Mesenchymal stem cell (in vitro differentiated cells and primary cell): Measurements from ENCODE around the gene SNAPC4.
A peak's percentile ranks its signal among the peaks of the same experiment; 100 is the strongest.

Experiments
- DNase-seq: peaks from one replicate; pipeline ENCODE4 v3.0.0-alpha.2; 2013
- H2AFZ ChIP-seq: one replicate; pipeline ENCODE4 v1.6.1; 2013; ENCODE audit warnings: low read depth, mild to moderate bottlenecking, control low read depth, inconsistent platforms, low read length, moderate library complexity
- H2AK5ac ChIP-seq: 2 replicates; pipeline ENCODE4 v1.6.1; 2013; ENCODE audit warnings: low read length, moderate library complexity, mild to moderate bottlenecking, inconsistent platforms; ENCODE audit not compliant: severe bottlenecking
- H2BK120ac ChIP-seq: one replicate; pipeline ENCODE4 v1.6.1; 2013; ENCODE audit warnings: low read depth, mild to moderate bottlenecking, inconsistent platforms, low read length, moderate library complexity
- H2BK12ac ChIP-seq, 2 experiments: one replicate each; pipeline ENCODE4 v1.6.1; 2013; ENCODE audit warnings: inconsistent platforms in 2 of 2, low read length in 2 of 2, mild to moderate bottlenecking in 2 of 2, moderate library complexity in 2 of 2, control low read depth in 1 of 2
- H2BK15ac ChIP-seq: one replicate; pipeline ENCODE4 v1.6.1; 2013; ENCODE audit warnings: mild to moderate bottlenecking, low read depth, inconsistent platforms; ENCODE audit not compliant: poor library complexity, severe bottlenecking
- H2BK5ac ChIP-seq: 2 replicates; pipeline ENCODE4 v1.6.1; 2013; ENCODE audit warnings: low read depth, mild to moderate bottlenecking, low read length, control low read depth, inconsistent platforms; ENCODE audit not compliant: poor library complexity, severe bottlenecking
- H3K14ac ChIP-seq, 2 experiments: one replicate each; pipeline ENCODE4 v1.6.1; 2013; ENCODE audit warnings: inconsistent platforms in 2 of 2, low read length in 2 of 2, control low read depth in 1 of 2, mild to moderate bottlenecking in 1 of 2, moderate library complexity in 1 of 2
- H3K18ac ChIP-seq, 2 experiments: one replicate each; pipeline ENCODE4 v1.6.1; 2013; ENCODE audit warnings: inconsistent platforms in 2 of 2, low read length in 2 of 2, control low read depth in 1 of 2, low read depth in 1 of 2, mild to moderate bottlenecking in 1 of 2
- H3K23ac ChIP-seq, 2 experiments: one replicate each; pipeline ENCODE4 v1.6.1; 2013; ENCODE audit warnings: inconsistent platforms in 2 of 2, low read length in 2 of 2, mild to moderate bottlenecking in 2 of 2, moderate library complexity in 2 of 2, control low read depth in 1 of 2
- H3K27ac ChIP-seq: 2 replicates; pipeline ENCODE4 v1.5.1; 2013; ENCODE audit warnings: mild to moderate bottlenecking, moderate library complexity, low read length, control low read depth, inconsistent platforms; ENCODE audit not compliant: poor library complexity, severe bottlenecking
- H3K27me3 ChIP-seq, 2 experiments: 2 replicates each; pipeline versions ENCODE4 v1.6.1 to v1.7.0; 2013; ENCODE audit warnings: low read length in 2 of 2, mild to moderate bottlenecking in 2 of 2, moderate library complexity in 2 of 2, control low read depth in 1 of 2, inconsistent platforms in 1 of 2; ENCODE audit not compliant: control insufficient read depth in 1 of 2, insufficient read depth in 1 of 2
- H3K36me3 ChIP-seq, 2 experiments: 2 replicates each; pipeline versions ENCODE4 v1.6.1 to v1.7.0; 2013; ENCODE audit warnings: low read length in 2 of 2, control low read depth in 1 of 2, inconsistent platforms in 1 of 2, low read depth in 1 of 2, mild to moderate bottlenecking in 1 of 2; ENCODE audit not compliant: insufficient read depth in 2 of 2, control insufficient read depth in 1 of 2
- H3K4ac ChIP-seq, 2 experiments: one replicate each; pipeline ENCODE4 v1.6.1; 2013; ENCODE audit warnings: inconsistent platforms in 2 of 2, low read length in 2 of 2, mild to moderate bottlenecking in 2 of 2, moderate library complexity in 2 of 2, control low read depth in 1 of 2, low read depth in 1 of 2
- H3K4me1 ChIP-seq: 2 replicates; pipeline ENCODE4 v1.6.1; 2013; ENCODE audit warnings: low read depth, low read length, control low read depth; ENCODE audit not compliant: control insufficient read depth, insufficient read depth
- H3K4me2 ChIP-seq: 2 replicates; pipeline ENCODE4 v1.6.1; 2013; ENCODE audit warnings: low read length, mild to moderate bottlenecking, inconsistent platforms; ENCODE audit not compliant: poor library complexity, severe bottlenecking
- H3K4me3 ChIP-seq, 2 experiments: 2 replicates each; pipeline versions ENCODE4 v1.5.1 to v1.7.0; 2013; ENCODE audit warnings: low read length in 2 of 2, mild to moderate bottlenecking in 2 of 2, control low read depth in 1 of 2, low read depth in 1 of 2; ENCODE audit not compliant: insufficient read depth in 1 of 2
- H3K79me1 ChIP-seq: replicated peaks from 2 replicates; pipeline ENCODE4 v1.6.1; 2013; ENCODE audit warnings: mild to moderate bottlenecking, control low read depth, low read length, inconsistent platforms; ENCODE audit not compliant: poor library complexity, severe bottlenecking
- H3K9ac ChIP-seq: 2 replicates; pipeline ENCODE4 v1.7.0; 2013; ENCODE audit warnings: mild to moderate bottlenecking, low read length, moderate library complexity
- H3K9me3 ChIP-seq: 2 replicates; pipeline ENCODE4 v1.7.0; 2013; ENCODE audit warnings: mild to moderate bottlenecking, low read length; ENCODE audit not compliant: control insufficient read depth
- H4K8ac ChIP-seq: one replicate; pipeline ENCODE4 v1.6.1; 2013; ENCODE audit warnings: inconsistent platforms, mild to moderate bottlenecking, low read length, moderate library complexity
- H4K91ac ChIP-seq: one replicate; pipeline ENCODE4 v1.6.1; 2013; ENCODE audit warnings: mild to moderate bottlenecking, low read length, inconsistent platforms
- WGBS: methylation state at CpG from one replicate; pipeline ENCODE4 v1.1.7; 2013; ENCODE audit warnings: mixed read lengths; 5-methylcytosine and 5-hydroxymethylcytosine counted together

Gene SNAPC4

GRCh38 chr9:136396219-136396515 is 3.8 kb downstream of the SNAPC4 start:
- no peak overlapping the region for H3K4me2 ChIP-seq
- no peak overlapping the region for H4K8ac ChIP-seq
- no peak for DNase-seq
- no peaks in the 10 kb centered on the region for H3K27me3 ChIP-seq
- H2BK5ac ChIP-seq, result no peak overlapping the region
- no peak overlapping the region for H2AK5ac ChIP-seq
- H3K36me3 ChIP-seq, result peaks cover 61 to 75% of the 10 kb centered on the region in 2 experiments
- no peak overlapping the region for H2BK15ac ChIP-seq
- no peak overlapping the region for H2BK120ac ChIP-seq
- WGBS, result 86% methylated on average over 4 of the region's 4 CpGs
- H3K23ac ChIP-seq, result no peak overlapping the region
- no peak overlapping the region for H3K18ac ChIP-seq
- no peak overlapping the region for H2AFZ ChIP-seq
- H3K79me1 ChIP-seq, result peaks cover 59% of the 10 kb centered on the region
- no peak overlapping the region for H3K4me3 ChIP-seq
- H3K4me1 ChIP-seq, result peaks cover 18% of the 10 kb centered on the region
- H3K14ac ChIP-seq, result no peak overlapping the region
- H3K27ac ChIP-seq, result no peak overlapping the region
- no peak overlapping the region for H4K91ac ChIP-seq
- H3K9ac ChIP-seq, result no peak overlapping the region
- H3K9me3 ChIP-seq, result no peaks in the 10 kb centered on the region
- H3K4ac ChIP-seq, result no peak overlapping the region
- H2BK12ac ChIP-seq, result no peak overlapping the region

GRCh38 chr9:136395345-136396218 is 4.4 kb downstream of the SNAPC4 start:
- no peak overlapping the region for H2BK15ac ChIP-seq
- no peak overlapping the region for H3K27ac ChIP-seq
- no peak overlapping the region for H3K18ac ChIP-seq
- no peaks in the 10 kb centered on the region for H3K27me3 ChIP-seq
- no peak overlapping the region for H3K23ac ChIP-seq
- H3K9ac ChIP-seq, result peak overlapping the region; percentile 73
- no peak overlapping the region for H4K91ac ChIP-seq
- no peak overlapping the region for H3K4me3 ChIP-seq
- no peak overlapping the region for H2AK5ac ChIP-seq
- peaks cover 64 to 74% of the 10 kb centered on the region in 2 experiments for H3K36me3 ChIP-seq
- WGBS, result 96% methylated on average over 26 of the region's 26 CpGs
- H3K79me1 ChIP-seq, result peaks cover 59% of the 10 kb centered on the region
- no peak overlapping the region for H3K14ac ChIP-seq
- H4K8ac ChIP-seq, result no peak overlapping the region
- H2BK5ac ChIP-seq, result no peak overlapping the region
- no peak overlapping the region for H2BK12ac ChIP-seq
- peaks cover 17% of the 10 kb centered on the region for H3K4me1 ChIP-seq
- H2AFZ ChIP-seq, result no peak overlapping the region
- no peaks in the 10 kb centered on the region for H3K9me3 ChIP-seq
- H3K4ac ChIP-seq, result no peak overlapping the region
- H2BK120ac ChIP-seq, result no peak overlapping the region
- no peak for DNase-seq
- no peak overlapping the region for H3K4me2 ChIP-seq

- no peaks in the 10 kb centered on the region for H3K9me3 ChIP-seq
- no peak overlapping the region for H4K91ac ChIP-seq
- H2AK5ac ChIP-seq, result no peak overlapping the region
- H3K79me1 ChIP-seq, result peaks cover 59% of the 10 kb centered on the region
- H3K27me3 ChIP-seq, result no peaks in the 10 kb centered on the region
- peaks cover 66 to 76% of the 10 kb centered on the region in 2 experiments for H3K36me3 ChIP-seq
- no peak overlapping the region for H2BK5ac ChIP-seq
- no peak overlapping the region for H3K4me2 ChIP-seq
- H3K4me1 ChIP-seq, result peaks cover 13% of the 10 kb centered on the region
- no peak overlapping the region for H2BK15ac ChIP-seq
- H3K9ac ChIP-seq, result peak overlapping the region; percentile 73
- no peak overlapping the region for H3K4ac ChIP-seq
- 98% methylated on average over 13 of the region's 13 CpGs for WGBS
- no peak overlapping the region for H3K4me3 ChIP-seq
- no peak overlapping the region for H3K27ac ChIP-seq
- no peak overlapping the region for H3K23ac ChIP-seq
- no peak for DNase-seq
- H4K8ac ChIP-seq, result no peak overlapping the region
- H2AFZ ChIP-seq, result no peak overlapping the region
- H3K14ac ChIP-seq, result no peak overlapping the region
- no peak overlapping the region for H2BK12ac ChIP-seq
- no peak overlapping the region for H3K18ac ChIP-seq
- no peak overlapping the region for H2BK120ac ChIP-seq
Measured at GRCh38 chr9:136395020-136395340, 5.0 kb downstream of the SNAPC4 start.

GRCh38 chr9:136394312-136395019 is 5.5 kb downstream of the SNAPC4 start:
- Histone ChIP-seq H3K9me3 (no peaks in the 10 kb centered on the region), H3K9ac (peak overlapping the region; percentile 77), H3K36me3 (peaks cover 71 to 81% of the 10 kb centered on the region in 2 experiments), H3K27ac (no peak overlapping the region), H2BK15ac (no peak overlapping the region), H3K23ac (no peak overlapping the region), H4K8ac (no peak overlapping the region), H3K27me3 (no peaks in the 10 kb centered on the region), H4K91ac (no peak overlapping the region), H3K4me2 (no peak overlapping the region), H3K4me1 (peaks cover 13% of the 10 kb centered on the region), H2BK120ac (no peak overlapping the region), H2AFZ (no peak overlapping the region), H3K4me3 (no peak overlapping the region), H2AK5ac (no peak overlapping the region), H3K18ac (no peak overlapping the region), H3K14ac (no peak overlapping the region), H2BK5ac (no peak overlapping the region), H2BK12ac (no peak overlapping the region), H3K79me1 (peaks cover 64% of the 10 kb centered on the region), H3K4ac (no peak overlapping the region)
- no peak for DNase-seq
- WGBS, result 97% methylated on average over 21 of the region's 21 CpGs
